Astrocyte (in vitro differentiated cells and primary cell): ENCODE data around the gene GHRHR.

Experiments used
- EZH2 ChIP-seq: IDR thresholded peaks from 2 replicates; pipeline ENCODE4 v1.6.1; 2012; ENCODE audit warnings: mild to moderate bottlenecking, low read length, inconsistent platforms; ENCODE audit not compliant: insufficient read depth
- TF ChIP-seq, protein P1 (sequence below): IDR thresholded peaks from 2 replicates; pipeline ENCODE4 v1.5.1; 2011; ENCODE audit warnings: low read depth, mild to moderate bottlenecking, inconsistent platforms, low read length, moderate library complexity; ENCODE audit not compliant: insufficient read depth

DNA sequence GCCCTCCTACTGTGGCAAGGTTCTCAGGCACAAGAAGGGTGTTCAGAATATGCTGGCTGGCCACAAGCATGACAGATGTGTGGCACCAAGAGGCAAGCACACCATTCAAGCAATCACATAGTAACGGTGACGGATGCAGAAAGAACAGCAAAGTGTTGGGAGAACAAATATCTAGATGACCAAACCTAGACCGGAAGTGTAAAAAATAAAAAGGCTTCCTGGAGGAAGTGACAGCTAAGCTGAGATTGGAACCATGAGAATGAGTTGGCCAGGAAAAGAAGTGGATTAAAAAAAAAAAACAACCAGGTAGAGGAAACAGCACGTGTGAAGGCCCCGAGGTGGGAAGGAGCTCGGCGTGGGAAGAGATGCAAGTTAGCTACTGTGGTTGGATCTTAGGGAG is 22.0 kb downstream of the GHRHR start:
- TF ChIP-seq, protein P1, sequence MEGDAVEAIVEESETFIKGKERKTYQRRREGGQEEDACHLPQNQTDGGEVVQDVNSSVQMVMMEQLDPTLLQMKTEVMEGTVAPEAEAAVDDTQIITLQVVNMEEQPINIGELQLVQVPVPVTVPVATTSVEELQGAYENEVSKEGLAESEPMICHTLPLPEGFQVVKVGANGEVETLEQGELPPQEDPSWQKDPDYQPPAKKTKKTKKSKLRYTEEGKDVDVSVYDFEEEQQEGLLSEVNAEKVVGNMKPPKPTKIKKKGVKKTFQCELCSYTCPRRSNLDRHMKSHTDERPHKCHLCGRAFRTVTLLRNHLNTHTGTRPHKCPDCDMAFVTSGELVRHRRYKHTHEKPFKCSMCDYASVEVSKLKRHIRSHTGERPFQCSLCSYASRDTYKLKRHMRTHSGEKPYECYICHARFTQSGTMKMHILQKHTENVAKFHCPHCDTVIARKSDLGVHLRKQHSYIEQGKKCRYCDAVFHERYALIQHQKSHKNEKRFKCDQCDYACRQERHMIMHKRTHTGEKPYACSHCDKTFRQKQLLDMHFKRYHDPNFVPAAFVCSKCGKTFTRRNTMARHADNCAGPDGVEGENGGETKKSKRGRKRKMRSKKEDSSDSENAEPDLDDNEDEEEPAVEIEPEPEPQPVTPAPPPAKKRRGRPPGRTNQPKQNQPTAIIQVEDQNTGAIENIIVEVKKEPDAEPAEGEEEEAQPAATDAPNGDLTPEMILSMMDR, result no peak
- no peak for TF ChIP-seq EZH2
